Activated B cell treated with CpG ODN at 0.5 μM for 24 hours (primary cell): ENCODE data around the gene IRAK3. TPM values are rescaled to one million over a fixed set of nuclear protein-coding genes. Genes with fewer than 3 reads are reported as not detected.
A peak's percentile ranks its signal among the peaks of the same experiment; 100 is the strongest.

Source experiments
- ATAC-seq: fragments of 200-7000 bp; cut with Tn5 transposase; one replicate; pipeline ENCODE4 v1.10.0; 2021; ENCODE audit warnings: low read depth, mild to moderate bottlenecking, moderate library complexity
- CTCF ChIA-PET: fragments of 350-600 bp; sonication (Branson Sonifier 250); formaldehyde crosslinking; loops from one replicate; lab custom pipeline; 2021; ENCODE audit warnings: antibody characterized with exemption; lab: Charles Lee
- POLR2A ChIA-PET: fragments of 350-600 bp; sonication (Branson Sonifier 250); formaldehyde crosslinking; loops from one replicate; lab custom pipeline; 2021; ENCODE audit warnings: antibody characterized with exemption; lab: Charles Lee
- DNase-seq: peaks from one replicate; pipeline ENCODE4 v3.0.0; 2022
- H3K27ac Mint-ChIP-seq: one replicate; pipeline ENCODE4 v1.8.0; 2020; ENCODE audit warnings: mixed read lengths
- H3K27me3 Mint-ChIP-seq: one replicate; pipeline ENCODE4 v1.8.0; 2021; ENCODE audit warnings: mixed read lengths
- H3K36me3 Mint-ChIP-seq: one replicate; pipeline ENCODE4 v1.8.0; 2021; ENCODE audit warnings: low read depth, mixed read lengths
- H3K4me1 Mint-ChIP-seq: one replicate; pipeline ENCODE4 v1.8.0; 2021; ENCODE audit warnings: mixed read lengths
- H3K4me3 Mint-ChIP-seq: one replicate; pipeline ENCODE4 v1.8.0; 2020; ENCODE audit warnings: mild to moderate bottlenecking, mixed read lengths
- H3K9me3 Mint-ChIP-seq: one replicate; pipeline ENCODE4 v1.8.0; 2020; ENCODE audit warnings: mixed read lengths
- intact Hi-C: fragments of 100-400 bp; cut with micrococcal nuclease; formaldehyde crosslinking; loops from one replicate; pipeline ENCODE4 v1.15.1; 2024
- total RNA-seq: library from RNA; stranded (reverse); gene quantifications from 2 replicates; pipeline ENCODE4 v1.2.3, GENCODE V29; 2022
- TF ChIP-seq, protein P1 (sequence below): fragments of 200-600 bp; IDR thresholded peaks from one replicate; pipeline ENCODE4 v1.8.0; 2022; ENCODE audit warnings: antibody characterized with exemption, mild to moderate bottlenecking

Gene IRAK3
- total RNA-seq, 1 donor from 2014 or later = 6.6 TPM

DNA sequence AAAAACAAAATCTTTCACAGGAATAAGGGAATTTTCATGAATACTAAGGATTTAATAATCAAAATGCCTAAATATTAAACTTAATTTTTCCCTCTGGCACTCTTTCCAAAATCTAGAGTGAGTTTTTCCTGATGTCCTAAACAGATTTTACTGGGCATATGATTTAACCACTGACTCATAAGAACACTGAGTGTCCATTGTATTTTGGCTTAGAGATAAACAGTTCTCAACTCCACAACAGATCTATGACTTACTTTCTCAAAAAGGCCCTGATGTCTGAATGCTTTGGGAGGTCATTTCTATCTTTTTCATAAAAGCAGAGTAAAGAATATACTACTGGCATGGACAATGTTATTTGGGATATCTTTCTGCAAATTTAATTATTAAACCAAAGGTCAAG is 34.2 kb upstream of the IRAK3 start:
- intact Hi-C loops = no loop called here
- TF ChIP-seq, protein P1, sequence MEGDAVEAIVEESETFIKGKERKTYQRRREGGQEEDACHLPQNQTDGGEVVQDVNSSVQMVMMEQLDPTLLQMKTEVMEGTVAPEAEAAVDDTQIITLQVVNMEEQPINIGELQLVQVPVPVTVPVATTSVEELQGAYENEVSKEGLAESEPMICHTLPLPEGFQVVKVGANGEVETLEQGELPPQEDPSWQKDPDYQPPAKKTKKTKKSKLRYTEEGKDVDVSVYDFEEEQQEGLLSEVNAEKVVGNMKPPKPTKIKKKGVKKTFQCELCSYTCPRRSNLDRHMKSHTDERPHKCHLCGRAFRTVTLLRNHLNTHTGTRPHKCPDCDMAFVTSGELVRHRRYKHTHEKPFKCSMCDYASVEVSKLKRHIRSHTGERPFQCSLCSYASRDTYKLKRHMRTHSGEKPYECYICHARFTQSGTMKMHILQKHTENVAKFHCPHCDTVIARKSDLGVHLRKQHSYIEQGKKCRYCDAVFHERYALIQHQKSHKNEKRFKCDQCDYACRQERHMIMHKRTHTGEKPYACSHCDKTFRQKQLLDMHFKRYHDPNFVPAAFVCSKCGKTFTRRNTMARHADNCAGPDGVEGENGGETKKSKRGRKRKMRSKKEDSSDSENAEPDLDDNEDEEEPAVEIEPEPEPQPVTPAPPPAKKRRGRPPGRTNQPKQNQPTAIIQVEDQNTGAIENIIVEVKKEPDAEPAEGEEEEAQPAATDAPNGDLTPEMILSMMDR = no peak
- Mint-ChIP-seq H3K4me1 (peaks cover 36% of the 10 kb centered on the region), H3K4me3 (no peak overlapping the region), H3K9me3 (no peaks in the 10 kb centered on the region), H3K27me3 (no peaks in the 10 kb centered on the region), H3K36me3 (peaks cover 53% of the 10 kb centered on the region), H3K27ac (no peak overlapping the region)
- POLR2A ChIA-PET = interaction anchor here (1.8 kb wide), 1 partner anchor 14 kb away, joined by 8 read pairs; the partner anchor contains the start of gene TMBIM4
- CTCF ChIA-PET = no interaction called here
- no peak for DNase-seq
- no peak for ATAC-seq

DNA sequence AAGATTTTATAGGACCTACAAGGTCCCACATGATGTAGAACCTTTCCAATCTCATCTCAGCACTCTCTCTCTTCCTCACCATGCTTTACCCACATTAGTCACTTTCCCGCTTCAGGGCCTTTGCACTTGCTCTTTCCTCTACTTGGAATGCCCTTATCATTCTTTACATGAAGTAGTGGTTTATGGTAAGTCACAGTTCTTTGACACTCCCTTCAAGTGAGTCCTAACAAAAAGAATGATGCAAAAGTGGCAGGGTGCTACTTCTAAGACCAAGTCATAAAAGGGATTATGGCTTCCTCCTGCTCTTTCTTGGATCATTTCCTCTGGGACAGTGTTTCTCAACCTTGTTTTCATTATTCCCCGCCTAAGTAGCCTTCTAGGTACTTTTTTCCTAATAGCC is 32.4 kb upstream of the IRAK3 start:
- H3K4me3 Mint-ChIP-seq = no peak overlapping the region
- intact Hi-C loops = no loop called here
- H3K4me1 Mint-ChIP-seq = peaks cover 38% of the 10 kb centered on the region
- no peak overlapping the region for H3K27ac Mint-ChIP-seq
- POLR2A ChIA-PET = interaction anchor here (1.8 kb wide), 1 partner anchor 13 kb away, joined by 8 read pairs; the partner anchor contains the start of gene TMBIM4
- peaks cover 50% of the 10 kb centered on the region for H3K36me3 Mint-ChIP-seq
- TF ChIP-seq, protein P1 = no peak
- H3K27me3 Mint-ChIP-seq = no peaks in the 10 kb centered on the region
- ATAC-seq = no peak
- CTCF ChIA-PET = no interaction called here
- H3K9me3 Mint-ChIP-seq = no peaks in the 10 kb centered on the region
- no peak for DNase-seq

DNA sequence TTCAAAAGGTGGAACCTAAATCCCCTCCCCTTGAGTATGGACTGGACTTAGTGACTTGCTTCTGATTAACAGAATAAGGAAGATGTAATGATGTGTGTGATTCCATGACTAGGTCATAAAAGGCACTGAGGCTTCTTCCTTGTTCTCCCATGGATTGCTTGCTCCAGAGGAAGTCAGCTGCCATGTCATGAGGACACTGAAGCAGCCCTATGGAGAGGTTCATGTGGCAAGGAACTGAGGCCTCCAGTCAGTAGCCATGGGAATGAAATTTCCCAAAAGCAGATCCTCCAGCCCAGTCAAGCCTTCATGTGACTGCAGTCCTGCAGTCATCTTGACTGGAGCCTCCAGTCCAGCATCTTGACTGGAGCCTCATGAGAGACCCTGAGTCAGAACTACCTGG is 29.9 kb upstream of the IRAK3 start:
- H3K27me3 Mint-ChIP-seq = no peaks in the 10 kb centered on the region
- ChIA-PET POLR2A (interaction anchor here (0.9 to 1.4 kb wide), 2 partner anchors 10 to 14 kb away, joined by 3 to 10 read pairs; partner anchors contain the start of gene TMBIM4), CTCF (interaction anchor here (1.1 kb wide), 1 partner anchor 10 kb away, joined by 3 read pairs; no protein-coding TSS in a partner anchor)
- peaks cover 53% of the 10 kb centered on the region for H3K36me3 Mint-ChIP-seq
- H3K4me1 Mint-ChIP-seq = peaks cover 55% of the 10 kb centered on the region
- H3K4me3 Mint-ChIP-seq = no peak overlapping the region
- ATAC-seq = no peak
- DNase-seq = no peak
- intact Hi-C loops = no loop called here
- no peak overlapping the region for H3K27ac Mint-ChIP-seq
- TF ChIP-seq, protein P1 = no peak
- H3K9me3 Mint-ChIP-seq = no peaks in the 10 kb centered on the region

- POLR2A ChIA-PET = interaction anchor here (1.1 to 1.6 kb wide), 3 partner anchors 8 to 15 kb away, joined by 3 to 9 read pairs (median 3); no protein-coding TSS in a partner anchor
- intact Hi-C loops = loop anchor here (1.0 kb wide), 1 partner anchor 9 kb away; the partner anchor contains the start of gene TMBIM4
- CTCF ChIA-PET = no interaction called here
- TF ChIP-seq, protein P1 = no peak
- H3K36me3 Mint-ChIP-seq = peaks cover 61% of the 10 kb centered on the region
- peaks cover 62% of the 10 kb centered on the region for H3K4me1 Mint-ChIP-seq
- H3K9me3 Mint-ChIP-seq = peaks cover 5% of the 10 kb centered on the region
- no peak for ATAC-seq
- H3K27ac Mint-ChIP-seq = no peak overlapping the region
- DNase-seq = no peak
- no peak overlapping the region for H3K4me3 Mint-ChIP-seq
- no peaks in the 10 kb centered on the region for H3K27me3 Mint-ChIP-seq
Measured at GRCh38 chr12:66160704-66161103, 28.3 kb upstream of the IRAK3 start.

- peaks cover 5% of the 10 kb centered on the region for H3K9me3 Mint-ChIP-seq
- CTCF ChIA-PET = no interaction called here
- H3K4me1 Mint-ChIP-seq = peaks cover 70% of the 10 kb centered on the region
- no peaks in the 10 kb centered on the region for H3K27me3 Mint-ChIP-seq
- no peak for ATAC-seq
- TF ChIP-seq, protein P1 = no peak
- peak overlapping the region; percentile 1 for H3K27ac Mint-ChIP-seq
- peaks cover 65% of the 10 kb centered on the region for H3K36me3 Mint-ChIP-seq
- POLR2A ChIA-PET = no interaction called here
- intact Hi-C loops = no loop called here
- no peak for DNase-seq
- no peak overlapping the region for H3K4me3 Mint-ChIP-seq
Measured at GRCh38 chr12:66162701-66163100, 26.3 kb upstream of the IRAK3 start.
